ENCODE results near the gene ARL5C.

DNA sequence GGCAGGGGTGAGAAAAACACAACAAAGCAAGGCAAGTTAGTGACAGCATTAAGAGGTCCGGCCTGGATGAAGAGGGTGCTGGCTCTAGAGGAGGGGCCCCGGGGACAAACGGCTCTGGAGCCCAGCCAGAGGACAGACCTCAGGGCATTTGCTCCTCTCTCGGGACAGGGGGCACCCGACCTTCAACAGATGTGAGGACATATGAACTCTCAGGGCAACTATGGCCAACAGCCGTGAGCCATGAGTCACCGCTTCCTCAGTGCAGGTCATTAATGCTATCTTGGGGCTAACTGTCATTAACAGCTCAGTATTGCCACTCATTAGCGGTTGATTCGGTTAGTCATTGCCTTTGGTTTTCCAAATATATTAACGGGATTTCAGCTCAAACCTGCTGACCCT lies 9.7 kb upstream of the ARL5C start:
- TF ChIP-seq, protein P1, sequence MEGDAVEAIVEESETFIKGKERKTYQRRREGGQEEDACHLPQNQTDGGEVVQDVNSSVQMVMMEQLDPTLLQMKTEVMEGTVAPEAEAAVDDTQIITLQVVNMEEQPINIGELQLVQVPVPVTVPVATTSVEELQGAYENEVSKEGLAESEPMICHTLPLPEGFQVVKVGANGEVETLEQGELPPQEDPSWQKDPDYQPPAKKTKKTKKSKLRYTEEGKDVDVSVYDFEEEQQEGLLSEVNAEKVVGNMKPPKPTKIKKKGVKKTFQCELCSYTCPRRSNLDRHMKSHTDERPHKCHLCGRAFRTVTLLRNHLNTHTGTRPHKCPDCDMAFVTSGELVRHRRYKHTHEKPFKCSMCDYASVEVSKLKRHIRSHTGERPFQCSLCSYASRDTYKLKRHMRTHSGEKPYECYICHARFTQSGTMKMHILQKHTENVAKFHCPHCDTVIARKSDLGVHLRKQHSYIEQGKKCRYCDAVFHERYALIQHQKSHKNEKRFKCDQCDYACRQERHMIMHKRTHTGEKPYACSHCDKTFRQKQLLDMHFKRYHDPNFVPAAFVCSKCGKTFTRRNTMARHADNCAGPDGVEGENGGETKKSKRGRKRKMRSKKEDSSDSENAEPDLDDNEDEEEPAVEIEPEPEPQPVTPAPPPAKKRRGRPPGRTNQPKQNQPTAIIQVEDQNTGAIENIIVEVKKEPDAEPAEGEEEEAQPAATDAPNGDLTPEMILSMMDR (IDR thresholded peaks at IDR 0.05): no peak
- TF ChIP-seq POLR2A (IDR thresholded peaks at IDR 0.05): no peak

Data from esophagus squamous epithelium (tissue), 4 donors.